ENCODE data around the gene EWSR1.

Gene EWSR1

GRCh38 chr22:29348041-29348440 is 80.0 kb downstream of the EWSR1 start:
- TF ChIP-seq CTCF (IDR thresholded peaks at IDR 0.05) = no peak
- no peak for TF ChIP-seq ZFX (IDR thresholded peaks at IDR 0.05; ENCODE audit: borderline replicate concordance)
- no peak overlapping the region for H3K27ac ChIP-seq

GRCh38 chr22:29348956-29349355 is 80.9 kb downstream of the EWSR1 start:
- TF ChIP-seq ZFX (IDR thresholded peaks at IDR 0.05; ENCODE audit: borderline replicate concordance) (no peak), CTCF (IDR thresholded peaks at IDR 0.05) (no peak)
- no peak overlapping the region for H3K27ac ChIP-seq
